GM23338 (cell line): ENCODE results near the gene CPNE6. TPM values are rescaled to one million over a fixed set of nuclear protein-coding genes. Genes with fewer than 3 reads are reported as not detected.

Experiments
- ATAC-seq: fragments of 200-7000 bp; cut with Tn5 transposase; 3 replicates; pipeline ENCODE4 v1.9.1; 2020
- DNase-seq: peaks from one replicate; pipeline ENCODE4 v3.0.0-alpha.2; 2015; ENCODE audit warnings: low spot score
- H2AFZ ChIP-seq: fragments of 200-600 bp; sonication (generic); 2 replicates; pipeline ENCODE4 v1.8.0; 2016; ENCODE audit warnings: antibody characterized with exemption, mild to moderate bottlenecking, moderate library complexity
- H3F3A ChIP-seq: fragments of 200-600 bp; sonication (generic); replicated peaks from 2 replicates; pipeline ENCODE4 v1.8.0; 2017; ENCODE audit warnings: antibody characterized with exemption, mixed run types, low read depth
- H3K27ac ChIP-seq: fragments of 200-600 bp; sonication (generic); 2 replicates; pipeline ENCODE4 v1.6.1; 2016; ENCODE audit warnings: low read depth
- H3K27me3 ChIP-seq: fragments of 200-600 bp; sonication (generic); 2 replicates; pipeline ENCODE4 v1.8.0; 2016; ENCODE audit warnings: mild to moderate bottlenecking, mixed run types, moderate library complexity; ENCODE audit not compliant: insufficient read depth
- H3K36me3 ChIP-seq: fragments of 200-600 bp; sonication (generic); 2 replicates; pipeline ENCODE4 v1.8.0; 2016; ENCODE audit warnings: mild to moderate bottlenecking; ENCODE audit not compliant: insufficient read depth
- H3K4me1 ChIP-seq: fragments of 200-600 bp; sonication (generic); 2 replicates; pipeline ENCODE4 v1.8.0; 2016; ENCODE audit warnings: mild to moderate bottlenecking, moderate library complexity; ENCODE audit not compliant: insufficient read depth
- H3K4me2 ChIP-seq: fragments of 200-600 bp; sonication (generic); 2 replicates; pipeline ENCODE4 v1.7.1; 2017; ENCODE audit warnings: mixed run types
- H3K4me3 ChIP-seq: fragments of 200-600 bp; sonication (generic); 2 replicates; pipeline ENCODE4 v1.6.1; 2016; ENCODE audit warnings: mixed run types
- H3K79me2 ChIP-seq: fragments of 200-600 bp; sonication (generic); replicated peaks from 2 replicates; pipeline ENCODE4 v1.8.0; 2017; ENCODE audit warnings: mild to moderate bottlenecking; ENCODE audit not compliant: insufficient read depth
- H3K9me2 ChIP-seq: fragments of 200-600 bp; sonication (generic); 2 replicates; pipeline ENCODE4 v1.8.0; 2017; ENCODE audit not compliant: insufficient read depth
- H4K20me1 ChIP-seq: fragments of 200-600 bp; sonication (generic); replicated peaks from 2 replicates; pipeline ENCODE4 v1.8.0; 2017; ENCODE audit warnings: mild to moderate bottlenecking; ENCODE audit not compliant: insufficient read depth
- H3K27ac Mint-ChIP-seq: 2 replicates; pipeline ENCODE4 v1.8.0; 2020; ENCODE audit warnings: inconsistent platforms, mild to moderate bottlenecking, moderate library complexity, mixed read lengths
- H3K27me3 Mint-ChIP-seq: 3 replicates; pipeline ENCODE4 v1.8.0; 2022; ENCODE audit warnings: low read depth, mild to moderate bottlenecking, moderate library complexity, mixed read lengths, inconsistent platforms; ENCODE audit not compliant: insufficient read depth, poor library complexity
- H3K36me3 Mint-ChIP-seq: 3 replicates; pipeline ENCODE4 v1.8.0; 2021; ENCODE audit warnings: low read depth, mild to moderate bottlenecking, inconsistent platforms, moderate library complexity, mixed read lengths
- H3K4me1 Mint-ChIP-seq: 3 replicates; pipeline ENCODE4 v1.8.0; 2020; ENCODE audit warnings: mild to moderate bottlenecking, inconsistent platforms, mixed read lengths
- H3K4me3 Mint-ChIP-seq: 3 replicates; pipeline ENCODE4 v1.8.0; 2021; ENCODE audit warnings: moderate library complexity, mild to moderate bottlenecking, inconsistent platforms, mixed read lengths
- H3K9me3 Mint-ChIP-seq: 3 replicates; pipeline ENCODE4 v1.8.0; 2020; ENCODE audit warnings: moderate library complexity, mild to moderate bottlenecking, inconsistent platforms, mixed read lengths
- CREB1 ChIP-seq: fragments of 250-450 bp; sonication (Bioruptor Pico); IDR thresholded peaks from 2 replicates; pipeline ENCODE4 v1.5.0; 2020; ENCODE audit warnings: low read depth, mild to moderate bottlenecking, moderate library complexity
- CTCF ChIP-seq, 2 experiments: fragments of 200-600 bp in 1 of 2; sonication (generic) in 1 of 2; conservative IDR thresholded peaks; 2 replicates each; pipeline versions ENCODE4 v1.5.1 to v1.6.1; 2016 to 2017; ENCODE audit warnings: antibody characterized with exemption in 2 of 2, low read depth in 2 of 2, mild to moderate bottlenecking in 2 of 2, moderate library complexity in 1 of 2
- EZH2 ChIP-seq: fragments of 200-600 bp; sonication (generic); IDR thresholded peaks from one replicate; pipeline ENCODE4 v1.8.0; 2017; ENCODE audit warnings: antibody characterized with exemption, mild to moderate bottlenecking, low read depth; ENCODE audit not compliant: unreplicated experiment
- EZH2phosphoT487 ChIP-seq: fragments of 200-600 bp; sonication (generic); IDR thresholded peaks from one replicate; pipeline ENCODE4 v1.8.1; 2018; ENCODE audit warnings: antibody characterized with exemption; ENCODE audit not compliant: unreplicated experiment
- JUNB ChIP-seq: IDR thresholded peaks from one replicate; pipeline ENCODE4 v1.6.1; 2016; ENCODE audit warnings: antibody characterized with exemption; ENCODE audit not compliant: unreplicated experiment
- NANOG ChIP-seq: IDR thresholded peaks from 2 replicates; pipeline ENCODE4 v1.6.1; 2016; ENCODE audit warnings: antibody characterized with exemption, borderline replicate concordance
- POLR2AphosphoS5 ChIP-seq: IDR thresholded peaks from 2 replicates; pipeline ENCODE4 v1.6.1; 2016; ENCODE audit warnings: antibody characterized with exemption, low read depth
- REST ChIP-seq: IDR thresholded peaks from one replicate; pipeline ENCODE4 v1.6.1; 2018; ENCODE audit warnings: antibody characterized with exemption; ENCODE audit not compliant: unreplicated experiment
- STAT1 ChIP-seq: IDR thresholded peaks from one replicate; pipeline ENCODE4 v1.6.1; 2016; ENCODE audit warnings: antibody characterized with exemption; ENCODE audit not compliant: unreplicated experiment
- ZNF114 ChIP-seq: fragments of 250-450 bp; sonication (Bioruptor Pico); IDR thresholded peaks from 2 replicates; pipeline ENCODE4 v1.5.0; 2020; ENCODE audit warnings: mild to moderate bottlenecking, moderate library complexity
- ZNF331 ChIP-seq: fragments of 250-450 bp; sonication (Bioruptor Pico); IDR thresholded peaks from 2 replicates; pipeline ENCODE4 v1.5.0; 2020; ENCODE audit warnings: low read depth, mild to moderate bottlenecking, moderate library complexity
- ZNF462 ChIP-seq: fragments of 250-450 bp; sonication (Bioruptor Pico); IDR thresholded peaks from 2 replicates; pipeline ENCODE4 v1.5.0; 2020; ENCODE audit warnings: mild to moderate bottlenecking, moderate library complexity
- polyA plus RNA-seq: library from polyadenylated mRNA; unstranded; fragments of >200 nt; fragmentation: Nextera tagmentation; extraction: Ambion mirVana; gene quantifications from 2 replicates; pipeline ENCODE4 v1.2.1, GENCODE V29; 2016
- total RNA-seq: library from RNA; depleted of rRNA; stranded (reverse); fragments of >200 nt; shearing (Covaris generic); gene quantifications from 2 replicates; pipeline ENCODE4 v1.2.3, GENCODE V29; 2014
- TF ChIP-seq, protein P1 (sequence below): IDR thresholded peaks from 2 replicates; pipeline ENCODE4 v1.6.1; 2016; ENCODE audit warnings: antibody characterized with exemption

CPNE6 gene
- total and polyA plus RNA-seq, 2 experiments from 2014 or later, result 0.16 TPM; not detected in 1

- peaks cover 31% of the 10 kb centered on the region for H3K36me3 ChIP-seq
- Mint-ChIP-seq H3K36me3 (peaks cover 67% of the 10 kb centered on the region), H3K4me3 (no peak overlapping the region), H3K4me1 (peaks cover 3% of the 10 kb centered on the region; the same call in 1 of the 3 replicates), H3K9me3 (peaks cover 14% of the 10 kb centered on the region), H3K27ac (no peak overlapping the region), H3K27me3 (peaks cover 5% of the 10 kb centered on the region)
- DNase-seq (no peak), ATAC-seq (no peak)
- H3K4me3 ChIP-seq, result no peak overlapping the region
- H2AFZ ChIP-seq, result no peak overlapping the region
- no peaks in the 10 kb centered on the region for H3K4me1 ChIP-seq
- no peaks in the 10 kb centered on the region for H4K20me1 ChIP-seq
- no peaks in the 10 kb centered on the region for H3K27me3 ChIP-seq
- no peak for TF ChIP-seq EZH2phosphoT487
- TF ChIP-seq NANOG, result no peak
- no peak for TF ChIP-seq POLR2AphosphoS5
- TF ChIP-seq ZNF331, result no peak
- TF ChIP-seq STAT1, result no peak
- no peak for TF ChIP-seq JUNB
- TF ChIP-seq, protein P1, sequence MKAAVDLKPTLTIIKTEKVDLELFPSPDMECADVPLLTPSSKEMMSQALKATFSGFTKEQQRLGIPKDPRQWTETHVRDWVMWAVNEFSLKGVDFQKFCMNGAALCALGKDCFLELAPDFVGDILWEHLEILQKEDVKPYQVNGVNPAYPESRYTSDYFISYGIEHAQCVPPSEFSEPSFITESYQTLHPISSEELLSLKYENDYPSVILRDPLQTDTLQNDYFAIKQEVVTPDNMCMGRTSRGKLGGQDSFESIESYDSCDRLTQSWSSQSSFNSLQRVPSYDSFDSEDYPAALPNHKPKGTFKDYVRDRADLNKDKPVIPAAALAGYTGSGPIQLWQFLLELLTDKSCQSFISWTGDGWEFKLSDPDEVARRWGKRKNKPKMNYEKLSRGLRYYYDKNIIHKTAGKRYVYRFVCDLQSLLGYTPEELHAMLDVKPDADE, result no peak
- TF ChIP-seq REST, result no peak
- TF ChIP-seq CTCF (conservative IDR thresholded peaks at IDR 0.05; ENCODE audit: low read depth in 2 of 2), result no peak
- TF ChIP-seq CREB1, result no peak
- no peak for TF ChIP-seq ZNF114 (CRISPR knock-in tag)
- no peak for TF ChIP-seq ZNF462
- TF ChIP-seq EZH2, result no peak
- H3K4me2 ChIP-seq, result no peak overlapping the region
- H3K79me2 ChIP-seq, result no peaks in the 10 kb centered on the region
- H3K27ac ChIP-seq, result no peak overlapping the region
- no peaks in the 10 kb centered on the region for H3K9me2 ChIP-seq
- H3F3A ChIP-seq, result peaks cover 5% of the 10 kb centered on the region; the same call in 1 of the 2 replicates
Measured at GRCh38 chr14:24103451-24103850, 32.1 kb downstream of the CPNE6 start.
